Uterus (tissue), 2 donors: Measurements from ENCODE around the gene ARGLU1.

Experiments
- POLR2A ChIP-seq, 2 donors: fragments of 450-650 bp; IDR thresholded peaks; one replicate each; pipeline ENCODE4 v1.6.1; 2016; ENCODE audit warnings: antibody characterized with exemption in 2 of 2, mild to moderate bottlenecking in 1 of 2, moderate library complexity in 1 of 2
- TF ChIP-seq, protein P1 (sequence below), 4 experiments: fragments of 200-600 bp in 2 of 4; fragments of 450-650 bp in 2 of 4; sonication (generic) in 2 of 4; IDR thresholded peaks; one replicate each; pipeline ENCODE4 v1.5.1; 2016 to 2019; ENCODE audit warnings: antibody characterized with exemption in 4 of 4, mild to moderate bottlenecking in 2 of 4, moderate library complexity in 1 of 4

DNA sequence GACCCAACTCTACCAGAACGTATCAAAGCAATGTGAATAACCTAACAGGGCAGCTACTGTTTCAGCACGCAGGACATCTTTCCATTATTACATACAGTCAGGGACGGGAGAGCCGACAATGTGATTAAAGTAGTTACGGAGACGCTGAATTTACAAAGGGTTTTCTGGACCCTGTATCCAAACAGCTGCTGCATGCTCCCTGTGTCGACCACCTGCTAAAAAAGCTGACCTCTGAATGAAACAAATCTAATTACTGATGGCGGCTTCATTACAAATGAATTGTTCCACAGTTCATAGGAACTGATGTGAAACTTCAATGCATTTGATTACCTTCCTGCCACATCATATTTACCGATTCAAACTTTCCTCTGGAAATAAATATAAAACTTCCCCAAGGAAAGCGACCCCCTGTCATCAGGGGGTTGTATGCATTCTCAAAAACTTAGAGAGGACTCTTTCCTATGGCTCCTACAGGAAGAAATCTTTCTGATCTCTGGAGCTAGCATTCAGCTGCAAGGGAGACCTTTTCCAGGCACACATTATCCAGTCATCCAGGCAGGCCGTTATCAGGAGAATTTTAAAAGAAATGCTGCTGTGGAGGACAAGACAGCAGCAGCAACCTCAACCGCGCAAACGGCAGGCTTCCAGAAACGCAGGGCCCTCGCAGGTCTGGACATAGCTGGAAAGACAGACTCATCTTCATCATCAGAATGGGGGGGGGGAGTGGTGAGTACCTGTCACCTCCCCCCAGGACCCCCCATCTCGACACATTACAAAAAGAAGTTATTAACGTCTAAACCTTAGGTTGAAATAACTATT, 35.6 kb downstream of the ARGLU1 start:
- TF ChIP-seq, protein P1, sequence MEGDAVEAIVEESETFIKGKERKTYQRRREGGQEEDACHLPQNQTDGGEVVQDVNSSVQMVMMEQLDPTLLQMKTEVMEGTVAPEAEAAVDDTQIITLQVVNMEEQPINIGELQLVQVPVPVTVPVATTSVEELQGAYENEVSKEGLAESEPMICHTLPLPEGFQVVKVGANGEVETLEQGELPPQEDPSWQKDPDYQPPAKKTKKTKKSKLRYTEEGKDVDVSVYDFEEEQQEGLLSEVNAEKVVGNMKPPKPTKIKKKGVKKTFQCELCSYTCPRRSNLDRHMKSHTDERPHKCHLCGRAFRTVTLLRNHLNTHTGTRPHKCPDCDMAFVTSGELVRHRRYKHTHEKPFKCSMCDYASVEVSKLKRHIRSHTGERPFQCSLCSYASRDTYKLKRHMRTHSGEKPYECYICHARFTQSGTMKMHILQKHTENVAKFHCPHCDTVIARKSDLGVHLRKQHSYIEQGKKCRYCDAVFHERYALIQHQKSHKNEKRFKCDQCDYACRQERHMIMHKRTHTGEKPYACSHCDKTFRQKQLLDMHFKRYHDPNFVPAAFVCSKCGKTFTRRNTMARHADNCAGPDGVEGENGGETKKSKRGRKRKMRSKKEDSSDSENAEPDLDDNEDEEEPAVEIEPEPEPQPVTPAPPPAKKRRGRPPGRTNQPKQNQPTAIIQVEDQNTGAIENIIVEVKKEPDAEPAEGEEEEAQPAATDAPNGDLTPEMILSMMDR (IDR thresholded peaks at IDR 0.05): no peak
- no peak for TF ChIP-seq POLR2A (IDR thresholded peaks at IDR 0.05)
